SW480 (cell line): Measurements from ENCODE around the gene ACTG1.

Source experiments
- DNase-seq: peaks from one replicate; pipeline ENCODE4 v3.0.0-alpha.2; 2016; ENCODE audit warnings: low spot score

The ACTG1 gene

GRCh38 chr17:81494626-81495377 is 17.8 kb downstream of the ACTG1 start:
- no peak for DNase-seq

DNA sequence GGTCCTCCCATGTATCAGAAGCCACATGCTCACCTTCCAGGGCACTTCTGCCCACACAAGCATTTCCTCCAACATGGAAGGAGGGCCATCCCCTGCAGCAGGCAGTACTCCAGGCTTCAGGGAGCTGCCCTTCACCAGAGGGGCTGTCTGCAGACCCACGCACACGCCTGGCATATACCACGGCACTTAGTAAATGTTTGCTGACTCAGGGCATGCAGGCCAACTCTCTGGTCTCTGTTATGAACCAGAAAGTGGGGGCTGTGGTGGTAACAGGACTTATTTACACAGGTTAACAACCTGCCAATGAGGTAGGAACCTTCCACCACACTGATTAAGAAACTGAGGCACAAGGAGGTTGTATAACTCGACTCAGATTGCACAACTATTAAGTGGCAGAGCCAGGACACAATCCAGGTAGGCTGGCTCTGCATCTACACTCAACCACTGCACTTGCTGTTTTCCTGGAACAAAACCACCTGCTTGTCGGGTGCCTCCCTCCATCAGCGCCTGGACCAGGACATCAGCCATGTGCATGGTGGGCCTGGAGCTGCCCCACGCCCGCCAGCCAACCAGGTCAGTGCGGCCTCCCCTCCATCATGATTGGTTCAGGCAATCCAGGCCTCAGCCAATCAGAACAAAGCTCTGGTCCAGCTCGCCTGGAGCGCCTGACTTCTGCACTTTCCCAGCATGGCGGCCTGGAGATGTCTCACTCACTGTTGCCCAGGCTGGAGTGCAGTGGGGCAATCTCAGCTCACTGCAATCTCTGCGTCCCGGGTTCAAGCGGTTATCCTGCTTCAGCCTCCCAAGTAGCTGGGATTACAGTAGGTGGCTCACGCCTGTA is 19.2 kb downstream of the ACTG1 start:
- no peak for DNase-seq

DNA sequence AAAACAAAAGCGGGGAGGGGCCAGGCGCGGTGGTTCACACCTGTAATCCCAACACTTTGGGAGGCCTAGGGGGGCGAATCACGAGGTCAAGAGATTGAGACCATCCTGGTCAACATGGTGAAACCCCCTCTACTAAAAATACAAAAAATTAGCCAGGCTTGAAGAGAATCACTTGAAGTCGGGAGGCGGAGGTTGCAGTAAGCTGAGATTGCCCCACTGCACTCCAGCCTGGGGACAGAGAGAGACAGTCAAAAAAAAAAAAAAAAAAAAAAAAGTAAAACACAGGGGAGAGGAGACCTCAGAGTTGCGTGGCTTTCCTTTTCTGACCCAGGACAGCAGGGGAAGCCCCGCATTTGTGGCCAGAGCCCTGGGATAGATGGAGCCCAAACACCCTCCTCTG is 19.9 kb downstream of the ACTG1 start:
- DNase-seq, result no peak

GRCh38 chr17:81492202-81492601 is 20.4 kb downstream of the ACTG1 start:
- no peak for DNase-seq

DNA sequence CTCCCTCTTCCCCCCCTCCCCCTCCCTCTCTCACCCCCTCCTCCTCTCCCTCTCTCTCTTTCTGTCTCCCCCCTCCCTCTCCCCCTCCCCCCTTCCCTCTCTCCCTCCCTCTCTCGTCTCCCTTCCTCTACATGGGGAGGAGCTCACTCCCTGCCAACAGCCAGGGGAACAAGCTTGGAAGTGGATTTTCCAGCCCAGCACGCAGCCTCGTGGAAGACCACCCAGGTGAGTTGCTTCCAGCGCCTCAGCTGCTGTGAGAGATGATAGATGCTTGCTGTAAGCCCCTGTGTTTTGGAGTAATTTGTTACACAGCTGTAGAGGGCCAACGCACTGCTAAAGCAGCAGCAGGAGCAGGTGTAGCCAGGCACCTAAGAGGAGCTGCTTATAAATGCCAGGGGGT is 20.8 kb downstream of the ACTG1 start:
- DNase-seq, result no peak

DNA sequence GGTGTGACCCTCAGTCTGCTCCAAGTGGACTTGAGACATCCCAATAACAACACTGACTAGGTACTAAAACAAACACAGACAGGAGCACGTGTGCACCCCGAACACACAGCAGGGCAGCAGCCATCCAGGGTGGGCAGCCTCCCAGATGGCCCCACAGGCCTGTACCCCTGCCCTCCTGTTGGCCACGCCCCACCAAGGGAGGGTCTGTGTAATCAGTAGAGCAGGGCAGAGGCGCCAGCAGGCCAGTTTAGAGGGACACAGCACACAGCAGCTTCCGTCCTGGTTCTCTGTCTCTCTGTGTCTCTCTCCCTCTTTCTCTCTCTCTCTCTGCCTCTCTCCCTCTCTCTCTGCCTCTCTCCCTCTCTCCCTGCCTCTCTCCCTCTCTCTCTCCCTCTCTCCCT is 21.4 kb downstream of the ACTG1 start:
- no peak for DNase-seq

DNA sequence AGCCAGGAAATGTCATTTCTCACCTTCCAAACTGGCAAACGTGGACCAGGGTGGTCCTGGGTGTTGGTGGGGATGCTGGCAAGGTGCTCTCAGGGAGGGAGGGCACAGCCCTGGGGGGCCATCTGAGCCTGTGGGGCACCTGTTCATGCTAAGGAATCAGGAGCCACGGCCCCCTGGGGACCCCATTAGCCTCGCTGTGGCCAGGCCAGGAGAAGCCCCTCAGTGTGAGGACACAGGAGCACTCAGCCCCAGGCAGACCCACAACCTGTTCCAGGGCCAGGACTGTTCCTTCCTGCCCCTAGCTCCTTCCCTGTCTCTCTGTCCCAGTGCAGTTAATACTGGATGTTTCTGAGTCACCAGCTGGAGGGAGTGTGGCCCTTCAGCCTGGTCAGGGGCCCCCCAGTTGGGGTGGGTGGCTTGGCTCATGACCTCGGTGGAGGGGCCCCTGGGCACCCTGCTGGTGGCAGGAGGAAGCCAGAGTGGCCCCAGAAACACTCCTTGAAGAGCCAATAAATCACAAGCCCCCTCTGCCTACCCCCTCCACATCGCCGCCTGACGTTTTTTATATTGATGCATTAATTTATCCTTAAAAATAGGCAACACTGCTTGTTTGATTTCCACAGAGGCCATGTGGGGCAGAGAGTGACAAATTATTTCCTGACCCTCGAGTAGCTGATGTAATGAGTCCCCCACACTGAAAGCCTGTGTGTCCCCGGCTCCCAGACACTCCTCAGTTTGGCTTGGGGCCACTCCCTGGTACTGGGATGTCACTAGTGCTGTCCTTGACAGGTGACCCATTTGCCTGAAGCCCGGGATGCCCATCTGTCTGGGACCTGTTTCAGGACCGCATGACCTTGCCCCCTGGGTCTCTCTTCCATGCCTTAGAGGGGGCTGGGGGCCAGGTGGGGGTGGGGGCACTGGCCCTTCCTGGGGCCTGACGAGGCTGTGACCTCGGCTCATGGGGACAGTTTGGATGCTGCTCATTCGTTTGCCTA is 22.3 kb downstream of the ACTG1 start:
- no peak for DNase-seq

DNA sequence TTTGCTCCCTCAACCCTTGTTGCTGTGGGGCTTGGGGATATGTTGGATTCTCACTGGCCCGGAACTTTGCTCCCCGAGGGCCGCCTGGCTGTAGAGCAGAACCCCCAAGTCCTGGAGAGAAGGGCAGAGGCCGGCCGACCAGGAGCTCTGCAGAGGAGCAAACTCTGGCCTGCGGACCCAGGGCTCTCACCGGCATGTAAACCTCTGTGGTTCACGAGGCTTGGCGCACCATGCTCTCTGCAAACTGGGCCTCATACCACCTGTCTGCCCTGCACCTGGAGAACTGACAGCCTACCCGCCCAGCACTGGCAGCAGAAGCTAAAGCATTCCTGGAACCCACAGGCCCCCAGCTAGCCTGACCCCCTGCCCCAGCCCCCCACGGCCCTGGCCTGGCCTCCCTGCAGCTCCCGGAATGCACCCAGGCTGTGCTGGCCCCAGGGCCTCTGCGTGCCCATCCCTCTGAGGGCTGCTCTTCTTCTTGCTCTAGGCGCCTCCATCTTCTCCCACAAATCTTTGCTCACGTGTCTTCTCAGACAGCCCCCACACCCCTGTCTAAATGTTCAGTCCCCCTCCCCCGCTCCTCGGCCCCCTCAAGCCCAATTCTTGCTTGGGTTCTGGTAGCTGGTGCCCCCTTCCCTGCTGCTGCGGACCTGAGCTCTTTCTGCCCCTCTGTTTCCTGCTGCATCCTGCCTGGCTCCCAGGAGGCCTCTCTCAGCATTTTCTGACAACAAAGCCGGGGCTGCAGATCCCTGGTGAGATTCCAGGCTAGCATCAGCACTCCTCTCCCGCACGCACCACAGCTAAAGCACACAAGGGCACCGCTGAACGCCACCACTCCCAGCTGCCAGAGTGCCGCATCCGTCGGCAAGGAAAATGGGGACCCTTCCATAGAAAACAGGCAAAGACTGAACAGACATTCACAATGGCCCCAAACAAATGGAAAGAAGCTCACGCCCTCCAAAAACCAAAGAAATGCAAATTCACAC is 23.3 kb downstream of the ACTG1 start:
- DNase-seq, result no peak

DNA sequence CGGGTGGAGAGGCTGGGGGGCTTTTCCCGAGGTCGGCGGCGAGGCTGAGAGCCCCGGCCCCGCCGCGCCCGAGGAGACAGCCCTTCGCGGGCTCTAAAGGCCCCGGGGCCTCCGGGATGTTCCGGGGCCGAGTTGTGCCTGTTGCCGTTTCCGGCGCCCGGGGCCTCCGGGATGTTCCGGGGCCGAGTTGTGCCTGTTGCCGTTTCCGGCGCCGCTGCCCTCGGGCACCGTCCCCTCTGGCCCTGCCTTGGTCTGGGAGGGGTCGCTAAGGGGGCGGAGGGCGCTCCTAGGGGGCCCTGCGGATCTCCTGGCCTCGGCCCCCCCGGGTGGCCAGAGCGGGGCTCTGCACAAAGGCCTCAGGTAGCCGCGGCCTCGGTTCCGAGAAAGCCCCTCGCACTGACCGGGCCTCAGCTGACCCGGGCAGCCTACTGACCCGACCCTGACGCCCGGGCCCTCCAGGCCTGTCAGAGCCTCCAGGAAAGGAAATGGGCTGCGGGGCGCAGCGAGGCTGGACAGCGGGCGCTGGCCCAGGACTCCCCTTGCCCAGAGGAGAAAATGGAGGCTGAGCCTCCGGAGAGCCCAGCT is 24.2 kb downstream of the ACTG1 start:
- DNase-seq, result no peak

- peak; percentile 50 for DNase-seq
These were observed 24.9 kb downstream of the ACTG1 start for GRCh38 chr17:81487487-81488275.

DNA sequence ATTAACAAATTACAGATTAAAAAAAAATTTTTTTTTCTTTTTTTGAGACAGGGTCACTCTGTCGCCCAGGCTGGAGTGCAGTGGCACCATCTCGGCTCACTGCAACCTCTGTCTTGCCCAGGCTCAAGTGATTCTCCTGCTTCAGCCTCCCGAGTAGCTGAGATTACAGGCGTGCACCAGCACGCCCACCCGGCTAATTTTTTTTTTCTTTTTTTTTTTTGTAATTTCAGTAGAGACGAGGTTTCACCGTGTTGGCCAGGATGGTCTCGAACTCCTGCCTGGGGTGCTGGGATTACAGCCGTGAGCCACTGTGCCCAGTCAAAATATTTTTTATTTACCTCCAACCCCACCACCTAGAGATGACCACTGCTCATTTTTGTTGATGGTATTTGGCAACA is 25.5 kb downstream of the ACTG1 start:
- DNase-seq, result no peak

DNA sequence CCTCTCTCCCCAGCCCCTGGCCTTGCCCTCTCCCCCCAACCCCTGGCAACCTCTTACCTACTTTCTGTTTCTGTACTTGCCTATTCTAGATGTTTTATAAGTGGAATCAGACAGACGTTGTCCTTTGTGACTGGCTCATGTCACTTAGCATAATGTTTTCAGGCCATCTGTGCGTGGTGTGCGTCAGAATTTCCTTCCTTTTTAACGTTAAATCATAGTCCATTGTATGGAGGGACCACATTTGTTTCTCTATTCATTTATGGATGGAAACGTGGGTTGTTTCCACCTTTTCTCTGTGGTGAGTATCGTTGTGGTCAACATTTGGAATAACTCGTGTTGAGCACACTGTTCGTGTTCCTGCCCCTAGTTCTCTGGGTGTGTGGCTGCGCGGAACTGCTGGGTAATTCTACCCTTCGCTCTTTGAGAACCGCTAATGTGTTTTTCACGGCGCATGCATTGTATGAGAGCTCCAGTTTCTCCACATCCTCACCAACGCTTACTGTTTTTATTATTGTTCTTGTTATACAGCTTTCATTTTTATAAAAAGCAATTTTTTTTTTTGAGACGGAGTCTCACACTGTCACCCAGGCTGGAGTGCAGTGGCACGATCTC is 26.3 kb downstream of the ACTG1 start:
- no peak for DNase-seq

- DNase-seq, result peak; percentile 82
These were observed 28.2 kb downstream of the ACTG1 start for GRCh38 chr17:81484195-81484979.

GRCh38 chr17:81483862-81484194 is 28.8 kb downstream of the ACTG1 start:
- DNase-seq, result no peak

DNA sequence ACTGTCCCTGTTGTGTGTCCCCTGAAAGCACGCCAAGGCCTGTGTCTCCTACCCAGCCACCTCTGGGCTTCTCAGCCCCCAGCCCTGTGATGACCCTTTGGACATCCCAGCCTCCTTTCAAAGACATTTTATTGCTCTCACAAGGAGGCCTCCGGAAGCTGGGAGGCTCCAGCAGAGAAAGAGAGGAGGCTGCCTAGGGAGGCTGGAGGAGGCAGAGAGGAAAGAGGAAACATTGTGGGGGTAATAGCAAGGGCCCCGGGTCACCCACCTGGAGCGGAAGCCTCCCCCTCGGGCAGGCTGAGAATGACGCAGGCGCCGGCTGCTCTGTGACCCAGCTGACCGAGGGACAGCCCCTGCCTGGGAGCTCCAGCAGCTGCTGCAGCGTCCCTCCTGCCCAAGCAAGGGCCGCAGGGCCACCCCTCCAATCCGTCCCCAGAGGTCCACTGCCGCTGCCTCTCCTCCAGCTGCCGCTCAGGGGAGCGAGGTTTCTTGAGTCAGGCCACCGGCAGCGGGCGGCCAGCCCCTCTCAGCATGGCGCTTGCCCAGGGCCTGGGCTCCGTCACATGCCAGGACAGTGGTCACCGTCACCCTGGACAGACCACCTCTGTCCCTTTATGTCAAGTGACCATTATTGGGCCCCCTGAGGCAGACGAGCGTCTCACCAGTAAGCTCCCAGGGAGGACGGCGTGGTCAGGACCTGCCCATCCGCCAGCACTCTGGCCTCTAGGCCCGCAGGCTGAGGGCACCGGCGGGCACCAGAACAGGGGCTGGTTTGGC is 29.3 kb downstream of the ACTG1 start:
- no peak for DNase-seq

DNA sequence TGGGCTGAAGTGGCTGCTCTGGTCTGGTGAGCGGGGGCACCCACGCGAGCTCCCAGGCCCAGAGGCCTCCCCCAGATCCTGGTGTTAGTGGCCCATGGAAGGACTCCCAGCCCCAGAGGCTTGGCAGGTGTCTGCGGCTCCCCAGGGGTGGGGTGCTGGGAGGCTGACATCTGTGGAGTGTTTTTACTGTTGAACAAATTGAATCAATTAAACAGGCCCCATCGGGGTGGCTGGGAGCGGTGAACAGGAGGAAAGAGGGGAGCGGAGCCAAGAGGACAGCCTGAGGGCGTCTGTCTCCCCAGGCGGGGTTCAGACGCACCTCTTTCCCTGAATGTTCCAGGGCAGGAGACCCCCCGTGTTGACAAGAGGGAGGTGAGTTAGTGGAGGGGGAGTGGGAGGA is 29.9 kb downstream of the ACTG1 start:
- DNase-seq, result no peak

- DNase-seq, result no peak
These were observed 30.6 kb downstream of the ACTG1 start for GRCh38 chr17:81481815-81482505.
